Calu3 (cell line): ENCODE results near the gene SLC7A5. TPM values are rescaled to one million over a fixed set of nuclear protein-coding genes. Genes with fewer than 3 reads are reported as not detected.

Source experiments
- BruUV-seq: library from RNA; stranded (reverse); fragments of 400-500 nt; replicated peaks from 2 replicates; lab custom pipeline; 2021; lab: Mats Ljungman, UMichigan
- CTCF ChIA-PET: fragments of 300-600 bp; sonication (Branson Sonifier 250); formaldehyde crosslinking; loops from one replicate; lab custom pipeline; 2022; ENCODE audit warnings: antibody characterized with exemption; lab: Charles Lee
- DNase-seq: peaks from one replicate; pipeline ENCODE4 v3.0.0; 2022
- H3K27ac Mint-ChIP-seq: one replicate; pipeline ENCODE4 v1.8.0; 2022; ENCODE audit warnings: mixed read lengths; ENCODE audit not compliant: unreplicated experiment
- H3K27me3 Mint-ChIP-seq: one replicate; pipeline ENCODE4 v1.8.0; 2022; ENCODE audit warnings: mixed read lengths; ENCODE audit not compliant: unreplicated experiment
- H3K36me3 Mint-ChIP-seq: one replicate; pipeline ENCODE4 v1.8.0; 2022; ENCODE audit warnings: mild to moderate bottlenecking, moderate library complexity, mixed read lengths; ENCODE audit not compliant: insufficient read depth, unreplicated experiment
- H3K4me1 Mint-ChIP-seq: one replicate; pipeline ENCODE4 v1.8.0; 2022; ENCODE audit warnings: mild to moderate bottlenecking, low read depth, mixed read lengths; ENCODE audit not compliant: unreplicated experiment
- H3K4me3 Mint-ChIP-seq: one replicate; pipeline ENCODE4 v1.8.0; 2022; ENCODE audit warnings: mild to moderate bottlenecking, low read depth, moderate library complexity, mixed read lengths; ENCODE audit not compliant: unreplicated experiment
- H3K9me3 Mint-ChIP-seq: one replicate; pipeline ENCODE4 v1.8.0; 2022; ENCODE audit warnings: low read depth, mixed read lengths; ENCODE audit not compliant: unreplicated experiment
- intact Hi-C: fragments of 100-400 bp; cut with micrococcal nuclease; formaldehyde crosslinking; loops from one replicate; pipeline ENCODE4 v1.10.0; 2022; ENCODE audit not compliant: unreplicated experiment
- total RNA-seq: library from RNA; stranded (reverse); gene quantifications from 2 replicates; pipeline ENCODE4 v1.2.3, GENCODE V29; 2022
- TF ChIP-seq, protein P1 (sequence below): fragments of 200-600 bp; IDR thresholded peaks from one replicate; pipeline ENCODE4 v1.8.0; 2022; ENCODE audit warnings: antibody characterized with exemption; ENCODE audit not compliant: unreplicated experiment

Gene SLC7A5
- total RNA-seq, 1 experiment from 2014 or later = 501 TPM

DNA sequence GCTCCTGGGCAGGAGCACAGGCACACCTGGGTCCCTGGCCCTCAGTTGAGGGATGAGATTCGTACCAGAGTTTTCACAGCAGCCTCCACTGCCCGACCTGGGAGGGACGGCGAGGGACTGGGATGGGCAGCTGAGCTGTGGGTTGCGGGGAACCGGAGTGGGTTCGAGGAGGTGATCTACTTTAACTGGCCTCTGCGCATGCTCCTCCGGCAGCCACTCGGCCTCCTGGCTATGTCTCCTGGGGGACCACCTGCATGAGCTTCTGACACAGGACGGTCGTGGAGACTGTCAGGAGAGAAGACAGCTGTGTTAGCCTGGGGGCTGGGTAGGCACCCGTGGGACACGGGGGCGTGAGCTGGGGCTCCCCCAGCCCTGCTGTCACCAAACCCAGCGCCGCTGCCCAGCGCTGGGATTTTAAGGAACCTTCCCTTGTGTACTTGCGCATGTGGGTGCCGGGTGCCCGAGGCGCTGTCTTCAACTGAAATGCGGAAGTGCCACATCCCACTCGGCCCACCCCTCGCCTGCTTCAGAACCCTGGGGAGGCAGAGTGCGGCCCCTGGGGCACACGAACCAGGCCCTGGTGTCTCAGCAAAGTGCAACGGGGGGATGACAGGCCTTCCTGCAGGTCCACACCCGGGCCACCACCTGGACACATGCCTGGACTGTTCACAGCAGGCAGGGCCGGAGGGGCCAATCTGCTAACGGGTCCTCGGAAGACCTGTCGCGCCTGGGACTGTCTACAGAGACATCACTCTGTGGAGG is 36.4 kb downstream of the SLC7A5 start:
- H3K27ac Mint-ChIP-seq = peak overlapping the region; percentile 56
- TF ChIP-seq, protein P1, sequence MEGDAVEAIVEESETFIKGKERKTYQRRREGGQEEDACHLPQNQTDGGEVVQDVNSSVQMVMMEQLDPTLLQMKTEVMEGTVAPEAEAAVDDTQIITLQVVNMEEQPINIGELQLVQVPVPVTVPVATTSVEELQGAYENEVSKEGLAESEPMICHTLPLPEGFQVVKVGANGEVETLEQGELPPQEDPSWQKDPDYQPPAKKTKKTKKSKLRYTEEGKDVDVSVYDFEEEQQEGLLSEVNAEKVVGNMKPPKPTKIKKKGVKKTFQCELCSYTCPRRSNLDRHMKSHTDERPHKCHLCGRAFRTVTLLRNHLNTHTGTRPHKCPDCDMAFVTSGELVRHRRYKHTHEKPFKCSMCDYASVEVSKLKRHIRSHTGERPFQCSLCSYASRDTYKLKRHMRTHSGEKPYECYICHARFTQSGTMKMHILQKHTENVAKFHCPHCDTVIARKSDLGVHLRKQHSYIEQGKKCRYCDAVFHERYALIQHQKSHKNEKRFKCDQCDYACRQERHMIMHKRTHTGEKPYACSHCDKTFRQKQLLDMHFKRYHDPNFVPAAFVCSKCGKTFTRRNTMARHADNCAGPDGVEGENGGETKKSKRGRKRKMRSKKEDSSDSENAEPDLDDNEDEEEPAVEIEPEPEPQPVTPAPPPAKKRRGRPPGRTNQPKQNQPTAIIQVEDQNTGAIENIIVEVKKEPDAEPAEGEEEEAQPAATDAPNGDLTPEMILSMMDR = no peak
- DNase-seq = no peak
- intact Hi-C loops = no loop called here
- no peaks in the 10 kb centered on the region for H3K9me3 Mint-ChIP-seq
- H3K27me3 Mint-ChIP-seq = no peaks in the 10 kb centered on the region
- no TSS peak for BruUV-seq
- no peaks in the 10 kb centered on the region for H3K4me1 Mint-ChIP-seq
- no peak overlapping the region for H3K4me3 Mint-ChIP-seq
- CTCF ChIA-PET = interaction anchor here (0.7 kb wide), 1 partner anchor 54 kb away, joined by 3 read pairs; no protein-coding TSS in a partner anchor
- H3K36me3 Mint-ChIP-seq = peaks cover 100% of the 10 kb centered on the region

DNA sequence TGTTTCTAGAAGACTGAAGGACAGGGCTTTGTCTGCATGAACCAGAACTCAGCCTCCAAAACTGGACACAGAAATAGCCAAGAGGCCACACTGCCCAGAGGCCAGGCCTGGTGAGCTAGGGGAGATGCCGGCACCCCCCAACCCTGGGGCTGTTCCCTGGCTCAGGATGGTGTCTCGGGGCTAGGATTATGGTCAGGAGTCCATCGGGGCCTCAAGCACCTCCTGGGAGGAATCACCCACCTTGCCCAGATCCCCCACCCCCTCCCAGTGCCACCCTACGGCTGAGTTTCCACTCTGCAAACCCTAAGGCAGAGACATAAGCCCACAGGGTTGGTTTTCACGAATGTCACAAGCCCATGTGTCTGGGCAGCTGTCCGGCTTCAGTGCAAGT is 37.2 kb downstream of the SLC7A5 start:
- Mint-ChIP-seq H3K27me3 (no peaks in the 10 kb centered on the region), H3K4me1 (peaks cover 2% of the 10 kb centered on the region), H3K36me3 (peaks cover 99% of the 10 kb centered on the region), H3K4me3 (peak overlapping the region; percentile 18), H3K9me3 (no peaks in the 10 kb centered on the region), H3K27ac (peak overlapping the region; percentile 56)
- CTCF ChIA-PET = no interaction called here
- DNase-seq = no peak
- BruUV-seq = no TSS peak
- TF ChIP-seq, protein P1 = no peak
- intact Hi-C loops = no loop called here

DNA sequence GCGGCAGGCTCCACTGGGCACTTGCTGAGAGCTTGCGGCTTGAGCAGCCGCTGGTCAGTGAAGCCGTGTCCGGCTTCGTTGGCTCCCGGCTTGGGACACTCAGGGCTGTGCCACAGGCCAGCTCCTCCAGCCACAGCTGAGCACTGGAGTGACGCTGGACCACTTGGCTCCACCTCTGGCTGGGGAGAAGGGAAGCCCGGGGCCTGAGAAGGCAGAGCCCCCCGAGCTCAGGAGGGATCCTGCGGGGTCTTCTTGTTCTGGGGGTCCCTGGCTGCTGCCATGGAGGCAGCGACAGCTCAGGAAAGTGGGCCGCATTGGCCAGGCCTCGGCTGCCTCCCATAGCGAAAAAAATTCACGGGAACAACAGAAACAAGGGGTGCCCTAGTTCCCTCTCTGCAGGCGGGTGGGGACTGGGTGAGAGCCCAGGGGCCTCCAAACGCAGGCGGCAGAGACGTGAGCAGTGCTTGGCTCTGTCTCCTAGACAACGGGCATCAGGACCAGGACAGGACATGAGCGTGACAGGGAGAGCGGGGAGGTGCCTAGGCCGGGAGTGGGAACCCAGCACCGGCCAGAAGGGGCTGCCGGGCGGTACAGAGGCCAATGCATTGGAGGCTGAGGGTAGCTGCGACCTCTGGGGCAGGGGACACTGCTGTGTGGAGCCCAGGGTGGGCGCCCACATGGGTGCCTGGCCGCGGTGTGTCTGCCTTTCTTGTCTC is 37.7 kb downstream of the SLC7A5 start:
- Mint-ChIP-seq H3K9me3 (no peaks in the 10 kb centered on the region), H3K27ac (peak overlapping the region; percentile 79), H3K27me3 (no peaks in the 10 kb centered on the region), H3K36me3 (peaks cover 99% of the 10 kb centered on the region), H3K4me3 (peak overlapping the region; percentile 18), H3K4me1 (peaks cover 7% of the 10 kb centered on the region)
- no peak for DNase-seq
- intact Hi-C loops = no loop called here
- CTCF ChIA-PET = no interaction called here
- no TSS peak for BruUV-seq
- TF ChIP-seq, protein P1 = no peak

DNA sequence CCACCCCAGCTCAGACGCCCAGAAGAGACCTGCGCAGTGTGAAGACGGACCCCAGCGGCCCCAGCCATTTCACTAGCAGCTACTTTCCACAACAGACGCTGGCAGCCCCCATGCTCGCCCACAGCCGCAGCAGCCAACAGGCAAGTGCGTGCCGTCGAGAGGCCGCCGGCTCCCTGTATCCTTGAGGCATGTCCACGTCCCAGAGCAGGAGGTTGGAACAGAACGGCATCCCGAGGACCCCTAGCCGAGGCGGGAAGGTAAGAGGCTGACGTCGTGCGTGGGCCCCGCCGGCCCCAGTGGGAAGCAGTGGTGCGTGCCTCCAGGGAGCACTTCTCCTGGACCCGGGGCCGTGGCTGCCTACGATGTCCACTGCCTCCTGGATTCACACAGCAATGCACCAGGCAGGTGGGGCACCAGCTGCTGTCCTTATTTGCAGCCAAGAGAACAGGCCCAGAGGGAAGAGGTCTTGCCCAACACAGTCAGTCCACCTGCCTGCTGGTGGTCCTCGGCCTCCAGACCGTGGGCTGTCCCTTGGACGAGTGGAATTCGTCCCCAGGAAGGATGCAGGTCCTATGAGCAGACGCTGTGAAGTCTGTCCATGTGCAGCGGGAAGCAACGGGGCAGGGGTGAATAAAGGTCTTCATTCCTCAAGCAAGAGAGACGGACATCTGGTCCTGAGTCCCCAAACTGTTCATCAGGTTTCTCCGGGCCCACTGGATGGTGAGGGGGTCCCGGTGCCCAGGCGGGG is 38.5 kb downstream of the SLC7A5 start:
- peaks cover 97% of the 10 kb centered on the region for H3K36me3 Mint-ChIP-seq
- H3K27ac Mint-ChIP-seq = peak overlapping the region; percentile 79
- H3K4me1 Mint-ChIP-seq = peaks cover 8% of the 10 kb centered on the region
- BruUV-seq = no TSS peak
- intact Hi-C loops = no loop called here
- TF ChIP-seq, protein P1 = no peak
- CTCF ChIA-PET = no interaction called here
- H3K9me3 Mint-ChIP-seq = no peaks in the 10 kb centered on the region
- no peak overlapping the region for H3K4me3 Mint-ChIP-seq
- no peak for DNase-seq
- no peaks in the 10 kb centered on the region for H3K27me3 Mint-ChIP-seq
